ENCODE measurements around the gene TSPAN4.
A peak's percentile ranks its signal among the peaks of the same experiment; 100 is the strongest.

The TSPAN4 gene

GRCh38 chr11:875769-876301 lies 33.2 kb downstream of the TSPAN4 start:
- DNase-seq: no peak
- CTCF ChIA-PET: no interaction called here
- Mint-ChIP-seq H3K36me3 (peaks cover 1% of the 10 kb centered on the region), H3K27ac (peak overlapping the region; percentile 69), H3K4me3 (no peak overlapping the region), H3K4me1 (no peaks in the 10 kb centered on the region), H3K27me3 (no peaks in the 10 kb centered on the region), H3K9me3 (no peaks in the 10 kb centered on the region)

- Mint-ChIP-seq H3K4me3 (no peak overlapping the region), H3K4me1 (no peaks in the 10 kb centered on the region), H3K27me3 (no peaks in the 10 kb centered on the region), H3K36me3 (peaks cover 1% of the 10 kb centered on the region), H3K9me3 (no peaks in the 10 kb centered on the region), H3K27ac (no peak overlapping the region)
- no peak for DNase-seq
- CTCF ChIA-PET: no interaction called here
Observed at GRCh38 chr11:876545-876944, 33.9 kb downstream of the TSPAN4 start.

- CTCF ChIA-PET: no interaction called here
- Mint-ChIP-seq H3K27ac (no peak overlapping the region), H3K27me3 (no peaks in the 10 kb centered on the region), H3K9me3 (no peaks in the 10 kb centered on the region), H3K4me3 (no peak overlapping the region), H3K4me1 (no peaks in the 10 kb centered on the region), H3K36me3 (peaks cover 6% of the 10 kb centered on the region)
- peak; percentile 44 for DNase-seq
Observed at GRCh38 chr11:877565-877964, 34.9 kb downstream of the TSPAN4 start.

- Mint-ChIP-seq H3K27ac (no peak overlapping the region), H3K27me3 (no peaks in the 10 kb centered on the region), H3K9me3 (no peaks in the 10 kb centered on the region), H3K4me3 (no peak overlapping the region), H3K36me3 (peaks cover 7% of the 10 kb centered on the region), H3K4me1 (no peaks in the 10 kb centered on the region)
- CTCF ChIA-PET: no interaction called here
- no peak for DNase-seq
Observed at GRCh38 chr11:880447-880846, 37.8 kb downstream of the TSPAN4 start.

- H3K27ac Mint-ChIP-seq: peak overlapping the region; percentile 38
Observed at GRCh38 chr11:882596-882995, 39.9 kb downstream of the TSPAN4 start.

GRCh38 chr11:883527-883926 lies 40.9 kb downstream of the TSPAN4 start:
- no peaks in the 10 kb centered on the region for H3K9me3 Mint-ChIP-seq
- no peak overlapping the region for H3K27ac Mint-ChIP-seq
- H3K4me1 Mint-ChIP-seq: no peaks in the 10 kb centered on the region
- no peak for DNase-seq
- H3K4me3 Mint-ChIP-seq: no peak overlapping the region
- peaks cover 5% of the 10 kb centered on the region for H3K36me3 Mint-ChIP-seq
- CTCF ChIA-PET: no interaction called here
- H3K27me3 Mint-ChIP-seq: no peaks in the 10 kb centered on the region

More at GRCh38 chr11:882596-882995, 39.9 kb downstream of the TSPAN4 start:
- no peak for DNase-seq
- Mint-ChIP-seq H3K36me3 (peaks cover 7% of the 10 kb centered on the region), H3K27me3 (no peaks in the 10 kb centered on the region), H3K4me1 (no peaks in the 10 kb centered on the region), H3K4me3 (no peak overlapping the region), H3K9me3 (no peaks in the 10 kb centered on the region)
- CTCF ChIA-PET: no interaction called here

GRCh38 chr11:884578-885070 lies 42.0 kb downstream of the TSPAN4 start:
- CTCF ChIA-PET: no interaction called here
- Mint-ChIP-seq H3K4me3 (no peak overlapping the region), H3K4me1 (no peaks in the 10 kb centered on the region), H3K27ac (no peak overlapping the region), H3K27me3 (no peaks in the 10 kb centered on the region), H3K9me3 (no peaks in the 10 kb centered on the region), H3K36me3 (peaks cover 5% of the 10 kb centered on the region)
- no peak for DNase-seq

- Mint-ChIP-seq H3K4me1 (no peaks in the 10 kb centered on the region), H3K36me3 (peaks cover 5% of the 10 kb centered on the region), H3K27me3 (no peaks in the 10 kb centered on the region), H3K9me3 (no peaks in the 10 kb centered on the region), H3K27ac (no peak overlapping the region), H3K4me3 (no peak overlapping the region)
- CTCF ChIA-PET: no interaction called here
- DNase-seq: no peak
Observed at GRCh38 chr11:886568-886967, 43.9 kb downstream of the TSPAN4 start.

- no peak overlapping the region for H3K27ac Mint-ChIP-seq
Observed at GRCh38 chr11:887589-887988, 44.9 kb downstream of the TSPAN4 start.

GRCh38 chr11:888310-889212 lies 45.9 kb downstream of the TSPAN4 start:
- CTCF ChIA-PET: no interaction called here
- Mint-ChIP-seq H3K9me3 (no peaks in the 10 kb centered on the region), H3K27ac (no peak overlapping the region), H3K4me3 (no peak overlapping the region), H3K36me3 (no peaks in the 10 kb centered on the region), H3K4me1 (no peaks in the 10 kb centered on the region), H3K27me3 (no peaks in the 10 kb centered on the region)
- no peak for DNase-seq

More at GRCh38 chr11:887589-887988, 44.9 kb downstream of the TSPAN4 start:
- H3K27me3 Mint-ChIP-seq: no peaks in the 10 kb centered on the region
- H3K9me3 Mint-ChIP-seq: no peaks in the 10 kb centered on the region
- no peaks in the 10 kb centered on the region for H3K4me1 Mint-ChIP-seq
- DNase-seq: no peak
- no peak overlapping the region for H3K4me3 Mint-ChIP-seq
- CTCF ChIA-PET: no interaction called here
- H3K36me3 Mint-ChIP-seq: peaks cover under 1% of the 10 kb centered on the region

GRCh38 chr11:889257-889656 lies 46.6 kb downstream of the TSPAN4 start:
- H3K27me3 Mint-ChIP-seq: no peaks in the 10 kb centered on the region
- H3K4me3 Mint-ChIP-seq: no peak overlapping the region
- H3K4me1 Mint-ChIP-seq: no peaks in the 10 kb centered on the region
- CTCF ChIA-PET: no interaction called here
- peak overlapping the region; percentile 38 for H3K27ac Mint-ChIP-seq
- DNase-seq: no peak
- no peaks in the 10 kb centered on the region for H3K9me3 Mint-ChIP-seq
- no peaks in the 10 kb centered on the region for H3K36me3 Mint-ChIP-seq

- Mint-ChIP-seq H3K4me3 (no peak overlapping the region), H3K27ac (no peak overlapping the region), H3K27me3 (no peaks in the 10 kb centered on the region), H3K36me3 (no peaks in the 10 kb centered on the region), H3K9me3 (no peaks in the 10 kb centered on the region), H3K4me1 (no peaks in the 10 kb centered on the region)
- CTCF ChIA-PET: no interaction called here
- no peak for DNase-seq
Observed at GRCh38 chr11:889687-890475, 47.2 kb downstream of the TSPAN4 start.

- no peaks in the 10 kb centered on the region for H3K9me3 Mint-ChIP-seq
- H3K4me1 Mint-ChIP-seq: no peaks in the 10 kb centered on the region
- H3K27ac Mint-ChIP-seq: no peak overlapping the region
- no peak overlapping the region for H3K4me3 Mint-ChIP-seq
- DNase-seq: no peak
- no peaks in the 10 kb centered on the region for H3K36me3 Mint-ChIP-seq
- no peaks in the 10 kb centered on the region for H3K27me3 Mint-ChIP-seq
- CTCF ChIA-PET: no interaction called here
Observed at GRCh38 chr11:890794-891540, 48.3 kb downstream of the TSPAN4 start.

- CTCF ChIA-PET: no interaction called here
- no peak for DNase-seq
- Mint-ChIP-seq H3K4me3 (no peak overlapping the region), H3K27me3 (no peaks in the 10 kb centered on the region), H3K9me3 (no peaks in the 10 kb centered on the region), H3K4me1 (no peaks in the 10 kb centered on the region), H3K27ac (no peak overlapping the region), H3K36me3 (no peaks in the 10 kb centered on the region)
Observed at GRCh38 chr11:893008-893654, 50.5 kb downstream of the TSPAN4 start.

Measured in activated naive CD4-positive, alpha-beta T cell treated with anti-CD3 and anti-CD28 coated beads, Interleukin-2, amount 10 ng/mL, durations not matched to agents 7 days and 5 days (primary cell).